LNCAP (cell line): ENCODE measurements around the gene POLD1.

Experiments used
- CTCF ChIP-seq: fragments of 450-650 bp; IDR thresholded peaks from 2 replicates; pipeline ENCODE4 v1.5.1; 2017; ENCODE audit warnings: mild to moderate bottlenecking

POLD1 gene

GRCh38 chr19:50356691-50357177 is 27.4 kb upstream of the POLD1 start:
- TF ChIP-seq CTCF: no peak

- peak; percentile 71 for TF ChIP-seq CTCF
These were observed 26.7 kb upstream of the POLD1 start for GRCh38 chr19:50357178-50358100.

- no peak for TF ChIP-seq CTCF
These were observed 25.4 kb upstream of the POLD1 start for GRCh38 chr19:50358483-50359327.

- TF ChIP-seq CTCF: no peak
These were observed 24.8 kb upstream of the POLD1 start for GRCh38 chr19:50359328-50359818.

- TF ChIP-seq CTCF: no peak
These were observed 22.7 kb upstream of the POLD1 start for GRCh38 chr19:50361290-50362029.

- TF ChIP-seq CTCF: no peak
These were observed 22.1 kb upstream of the POLD1 start for GRCh38 chr19:50362030-50362412.
